Body of pancreas (tissue), 4 donors: ENCODE results near the gene LRFN2.

Source experiments
- CTCF ChIP-seq, 7 experiments: fragments of 450-650 bp in 4 of 7; fragments of 200-600 bp in 3 of 7; sonication (generic) in 3 of 7; IDR thresholded peaks; one replicate each; pipeline ENCODE4 v1.5.1; 2016 to 2019; ENCODE audit warnings: antibody characterized with exemption in 7 of 7
- POLR2A ChIP-seq, 3 donors: fragments of 450-650 bp; IDR thresholded peaks; one replicate each; pipeline ENCODE4 v1.6.1; 2016; ENCODE audit warnings: antibody characterized with exemption in 3 of 3, mild to moderate bottlenecking in 2 of 3

GRCh38 chr6:40526036-40526435 is 61.1 kb downstream of the LRFN2 start:
- TF ChIP-seq CTCF (IDR thresholded peaks at IDR 0.05): no peak
- TF ChIP-seq POLR2A (IDR thresholded peaks at IDR 0.05): no peak
